ENCODE measurements around the gene CDK6.

CDK6 gene

GRCh38 chr7:92731335-92732063 is 104.9 kb downstream of the CDK6 start:
- DNase-seq = no peak

GRCh38 chr7:92730808-92731207 is 105.6 kb downstream of the CDK6 start:
- no peak for DNase-seq

DNA sequence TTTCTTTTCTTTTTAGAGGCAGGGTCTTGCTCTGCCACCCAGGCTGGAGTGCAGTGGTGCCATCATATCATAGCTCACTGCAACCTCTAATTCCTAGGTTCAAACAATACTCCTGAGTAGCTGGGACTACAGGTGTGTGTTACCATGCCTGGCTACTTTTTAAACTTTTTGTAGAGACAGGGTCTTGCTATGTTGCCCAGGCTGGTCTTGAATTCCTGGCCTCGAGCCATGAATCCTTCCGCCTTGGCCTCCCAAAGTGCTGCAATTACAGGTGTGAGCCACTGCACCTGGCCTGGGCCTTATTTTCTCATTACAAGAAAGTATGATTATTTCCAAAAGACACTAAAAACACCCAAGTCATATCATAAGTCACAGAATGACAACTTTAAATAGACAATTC is 106.6 kb downstream of the CDK6 start:
- DNase-seq = no peak

DNA sequence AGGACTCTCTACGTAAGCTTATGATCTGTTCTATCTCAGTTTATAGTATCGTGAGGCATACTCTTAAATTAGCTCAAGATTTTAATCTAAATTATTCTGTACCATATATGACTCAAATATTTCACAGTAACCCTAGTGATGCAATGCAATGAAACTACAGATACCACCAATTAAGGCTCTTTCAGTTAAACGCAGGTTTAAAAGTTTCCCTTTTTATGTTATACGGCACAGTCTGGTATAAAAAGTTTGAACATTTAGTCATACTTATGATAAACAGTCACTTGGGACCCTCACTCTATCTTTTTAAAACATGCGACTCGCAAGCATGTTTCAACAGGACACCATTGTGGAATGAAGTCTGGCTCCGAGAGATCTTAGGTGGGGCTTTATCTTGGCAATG is 107.2 kb downstream of the CDK6 start:
- no peak for DNase-seq

DNA sequence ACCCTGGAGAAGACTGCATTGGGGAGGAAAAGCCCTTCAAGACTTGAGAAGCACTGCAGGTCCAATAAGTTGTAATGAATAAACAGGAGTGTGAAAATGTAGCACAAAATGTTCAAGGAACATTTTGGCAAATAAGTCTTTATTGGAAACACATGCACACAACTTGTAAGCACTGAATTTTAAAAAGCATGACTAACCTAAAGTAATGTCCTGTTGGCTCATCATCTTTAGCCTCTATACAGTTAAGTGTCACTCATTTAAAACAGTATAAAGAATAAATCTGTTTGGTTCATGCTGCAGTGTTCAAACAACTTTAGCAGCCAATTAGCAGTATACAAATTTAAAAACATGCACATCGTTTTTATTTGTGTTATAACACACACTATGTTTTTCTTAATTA is 108.6 kb downstream of the CDK6 start:
- DNase-seq = no peak

- DNase-seq = no peak
Observed at GRCh38 chr7:92725161-92725925, 111.0 kb downstream of the CDK6 start.

- DNase-seq = no peak
Observed at GRCh38 chr7:92723943-92724342, 112.4 kb downstream of the CDK6 start.

GRCh38 chr7:92723205-92723604 is 113.2 kb downstream of the CDK6 start:
- DNase-seq = no peak

DNA sequence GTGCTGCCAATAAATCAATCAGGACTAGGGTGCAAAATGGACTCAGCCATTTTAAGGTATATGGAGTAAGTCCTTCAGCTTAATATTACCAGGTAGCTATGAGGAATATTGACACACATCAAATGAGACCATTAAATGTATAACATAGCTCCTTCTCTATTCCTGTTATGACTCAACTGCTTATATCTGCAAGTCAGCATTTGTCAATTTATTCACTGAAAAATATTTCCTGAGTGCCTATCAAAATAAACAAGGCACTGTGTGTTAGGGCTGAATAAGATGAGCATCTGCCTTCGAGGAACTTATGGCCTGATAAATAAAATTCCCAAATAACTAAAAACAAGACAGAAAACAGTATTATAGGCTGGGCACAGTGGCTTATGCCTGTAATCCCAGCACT is 113.8 kb downstream of the CDK6 start:
- DNase-seq = no peak

DNA sequence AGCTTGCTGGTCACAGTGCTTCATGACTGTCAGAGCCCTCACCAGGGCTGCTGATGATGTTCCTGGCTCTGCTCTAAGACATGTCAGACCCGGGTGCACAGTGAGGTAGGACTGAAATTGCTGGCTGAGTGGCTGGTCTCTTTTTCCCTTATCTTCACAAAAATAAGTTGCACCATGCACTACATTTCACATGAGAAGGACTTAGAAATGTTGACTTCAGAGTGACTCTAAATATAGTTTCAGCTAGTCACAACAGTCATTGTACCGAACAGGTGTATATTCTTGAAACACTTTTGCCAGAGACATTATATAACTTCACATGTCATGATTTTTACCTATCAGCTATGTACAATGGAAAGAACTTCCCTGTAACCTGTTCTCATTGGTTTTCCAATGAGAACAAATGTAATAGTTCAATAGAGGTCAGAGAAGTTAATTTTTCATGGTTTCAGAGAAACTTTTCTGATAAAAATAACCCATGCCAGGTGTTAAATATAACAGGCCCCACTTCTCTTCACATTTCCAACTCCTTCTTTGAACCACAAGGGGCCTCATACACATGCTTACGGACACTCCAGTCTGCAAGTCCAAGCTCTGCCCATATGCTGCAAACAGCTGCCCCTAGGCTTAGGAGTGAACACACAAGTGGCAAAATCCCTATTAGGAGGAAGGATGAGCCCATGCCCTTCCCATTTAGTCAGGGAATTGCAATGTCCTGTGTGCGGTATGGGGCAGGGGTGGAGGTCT is 115.6 kb downstream of the CDK6 start:
- no peak for DNase-seq

GRCh38 chr7:92717993-92718716 is 118.2 kb downstream of the CDK6 start:
- DNase-seq = no peak

DNA sequence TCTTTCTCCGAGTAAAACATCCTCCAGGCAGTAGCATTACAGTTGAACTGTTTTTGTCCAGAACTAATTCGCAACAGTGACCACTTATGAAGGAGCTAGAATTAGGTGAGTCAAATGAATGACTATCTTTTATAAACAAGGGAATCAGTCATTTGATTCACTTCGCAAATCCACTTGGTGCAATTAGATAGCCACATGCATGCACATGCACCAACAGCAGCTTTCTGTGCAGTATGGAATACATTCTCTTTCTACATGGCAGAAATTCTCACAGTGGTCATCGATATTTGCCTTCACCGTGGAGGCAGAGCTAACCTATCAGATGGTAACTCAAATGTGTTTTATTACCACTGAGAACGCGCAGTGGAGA is 118.8 kb downstream of the CDK6 start:
- no peak for DNase-seq

- DNase-seq = no peak
Observed at GRCh38 chr7:92716825-92717580, 119.4 kb downstream of the CDK6 start.

GRCh38 chr7:92715963-92716362 is 120.4 kb downstream of the CDK6 start:
- no peak for DNase-seq

DNA sequence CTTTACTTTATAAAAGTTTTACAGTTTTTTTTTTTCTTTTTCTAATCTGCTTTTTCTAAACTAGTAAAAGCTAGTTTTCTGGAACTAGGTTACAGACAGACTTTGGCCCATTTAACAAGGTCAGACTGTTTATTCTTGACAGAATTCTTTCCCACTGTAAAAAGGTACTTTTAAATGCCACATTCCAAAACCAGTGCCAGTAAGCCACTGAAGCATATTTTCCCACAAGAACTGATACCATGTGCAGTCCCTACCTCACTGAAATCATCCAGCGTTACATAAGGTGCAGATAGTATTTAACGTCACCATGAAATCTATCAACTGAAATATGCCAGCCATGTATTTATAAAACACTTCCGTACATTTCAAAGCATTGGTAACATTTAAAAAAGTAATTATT is 121.6 kb downstream of the CDK6 start:
- DNase-seq = no peak

GRCh38 chr7:92714280-92714679 is 122.1 kb downstream of the CDK6 start:
- no peak for DNase-seq

DNA sequence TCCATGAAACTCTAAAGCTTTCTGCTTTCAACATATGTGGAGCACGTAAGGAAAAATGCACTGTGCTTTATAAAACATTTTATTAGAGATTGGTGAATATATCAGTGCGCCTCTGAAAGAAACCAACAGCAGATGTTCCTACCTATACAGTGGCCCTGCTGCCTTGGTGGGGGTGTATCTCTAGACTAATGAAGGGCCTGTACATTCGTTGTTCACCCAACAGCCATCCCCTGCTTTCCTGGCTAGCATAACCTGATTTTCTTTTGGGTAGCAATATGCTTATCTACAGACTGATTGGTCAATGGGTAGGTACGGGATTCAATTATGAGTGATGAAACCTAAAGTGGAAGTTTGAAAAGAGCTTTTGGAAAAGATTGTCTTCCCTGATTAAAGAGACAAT is 126.5 kb downstream of the CDK6 start:
- no peak for DNase-seq

GRCh38 chr7:92709150-92709549 is 127.2 kb downstream of the CDK6 start:
- DNase-seq = no peak

GRCh38 chr7:92708111-92709042 is 128.0 kb downstream of the CDK6 start:
- DNase-seq = no peak

DNA sequence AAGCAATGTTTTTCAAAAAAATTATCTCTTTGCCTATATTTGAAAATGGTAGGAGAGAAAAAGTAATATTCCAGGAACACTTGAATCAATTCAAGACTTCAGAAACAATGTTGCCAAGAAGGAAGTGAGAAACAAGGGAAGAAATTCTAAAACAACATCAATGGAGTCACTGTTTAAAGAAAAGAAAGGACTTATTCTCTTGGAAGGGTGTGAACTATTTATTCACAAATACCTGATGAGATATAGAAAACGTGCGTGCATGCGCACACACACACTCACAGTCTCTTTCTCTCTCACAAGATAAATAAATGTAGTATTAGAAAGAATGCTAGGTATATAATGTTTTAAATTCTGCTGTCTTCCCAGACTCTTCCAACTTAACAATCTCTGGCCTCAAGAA is 128.9 kb downstream of the CDK6 start:
- no peak for DNase-seq

DNA sequence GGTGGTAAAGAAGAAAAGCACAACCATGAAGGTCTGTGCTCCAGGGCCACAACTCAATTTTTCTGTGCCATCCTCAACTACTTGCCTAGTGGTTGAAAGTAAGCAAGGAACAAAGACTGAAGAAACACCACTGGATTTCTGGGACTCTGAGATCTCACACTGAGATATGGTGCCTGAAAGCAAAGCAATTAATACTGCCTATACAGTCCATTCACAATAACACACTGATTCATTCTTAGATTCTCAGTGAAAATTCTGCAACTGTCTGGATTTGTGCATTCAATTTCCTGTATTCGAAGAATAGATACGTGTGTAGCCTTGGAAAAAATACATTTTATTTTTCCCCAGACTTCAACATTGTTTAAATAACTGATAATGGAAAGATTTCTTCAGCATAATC is 129.8 kb downstream of the CDK6 start:
- no peak for DNase-seq
